DND-41 (cell line): ENCODE results near the gene EXOC3L4.
"Not testable (repeated sequence)": the region's sequence is repeated elsewhere in the genome, so short reads cannot be mapped to it uniquely, and the experiment has no call there.

Source experiments
- EZH2 ChIP-seq: IDR thresholded peaks from 3 replicates; pipeline ENCODE4 v1.6.1; 2012; ENCODE audit warnings: borderline replicate concordance, low read depth, mild to moderate bottlenecking, moderate library complexity, low read length, inconsistent platforms; ENCODE audit not compliant: severe bottlenecking
- TF ChIP-seq, protein P1 (sequence below): IDR thresholded peaks from 2 replicates; pipeline ENCODE4 v1.5.1; 2012; ENCODE audit warnings: borderline replicate concordance, low read length, moderate library complexity, mild to moderate bottlenecking; ENCODE audit not compliant: poor library complexity, severe bottlenecking; ENCODE audit errors: extremely low read depth

- TF ChIP-seq, protein P1, sequence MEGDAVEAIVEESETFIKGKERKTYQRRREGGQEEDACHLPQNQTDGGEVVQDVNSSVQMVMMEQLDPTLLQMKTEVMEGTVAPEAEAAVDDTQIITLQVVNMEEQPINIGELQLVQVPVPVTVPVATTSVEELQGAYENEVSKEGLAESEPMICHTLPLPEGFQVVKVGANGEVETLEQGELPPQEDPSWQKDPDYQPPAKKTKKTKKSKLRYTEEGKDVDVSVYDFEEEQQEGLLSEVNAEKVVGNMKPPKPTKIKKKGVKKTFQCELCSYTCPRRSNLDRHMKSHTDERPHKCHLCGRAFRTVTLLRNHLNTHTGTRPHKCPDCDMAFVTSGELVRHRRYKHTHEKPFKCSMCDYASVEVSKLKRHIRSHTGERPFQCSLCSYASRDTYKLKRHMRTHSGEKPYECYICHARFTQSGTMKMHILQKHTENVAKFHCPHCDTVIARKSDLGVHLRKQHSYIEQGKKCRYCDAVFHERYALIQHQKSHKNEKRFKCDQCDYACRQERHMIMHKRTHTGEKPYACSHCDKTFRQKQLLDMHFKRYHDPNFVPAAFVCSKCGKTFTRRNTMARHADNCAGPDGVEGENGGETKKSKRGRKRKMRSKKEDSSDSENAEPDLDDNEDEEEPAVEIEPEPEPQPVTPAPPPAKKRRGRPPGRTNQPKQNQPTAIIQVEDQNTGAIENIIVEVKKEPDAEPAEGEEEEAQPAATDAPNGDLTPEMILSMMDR = not testable (repeated sequence)
- not testable (repeated sequence) for TF ChIP-seq EZH2
Measured at GRCh38 chr14:103047453-103047852, 47.1 kb upstream of the EXOC3L4 start.
